Gastroesophageal sphincter (tissue), 4 donors: Measurements from ENCODE around the gene MED31. TPM values are rescaled to one million over a fixed set of nuclear protein-coding genes. Genes with fewer than 3 reads are reported as not detected.

Source experiments
- ATAC-seq: fragments of 150-250 bp; one replicate; pipeline ENCODE4 v1.9.1; 2016; ENCODE audit warnings: mild to moderate bottlenecking, moderate library complexity
- H3K27ac ChIP-seq, 4 donors: fragments of 200-600 bp; sonication (generic) in 3 of 4; 1 replicate in 3 of 4; 2 replicates in 1 of 4; pipeline ENCODE4 v1.5.1; 2016 to 2019
- H3K27me3 ChIP-seq: fragments of 200-600 bp; sonication (generic); one replicate; pipeline ENCODE4 v1.5.1; 2019
- H3K36me3 ChIP-seq, 2 donors: fragments of 200-600 bp; sonication (generic); one replicate each; pipeline ENCODE4 v1.5.1; 2019; ENCODE audit warnings: control low read depth in 1 of 2
- H3K4me1 ChIP-seq, 3 donors: fragments of 200-600 bp; sonication (generic); 1 replicate in 2 of 3; 2 replicates in 1 of 3; pipeline ENCODE4 v1.5.1; 2016 to 2019; ENCODE audit warnings: control low read depth in 2 of 3
- H3K4me3 ChIP-seq, 2 donors: fragments of 200-600 bp; sonication (generic); one replicate each; pipeline ENCODE4 v1.5.1; 2019; ENCODE audit warnings: mild to moderate bottlenecking in 1 of 2, moderate library complexity in 1 of 2
- H3K9me3 ChIP-seq, 3 donors: fragments of 200-600 bp; sonication (generic); one replicate each; pipeline ENCODE4 v1.5.1; 2017 to 2019; ENCODE audit warnings: control low read depth in 2 of 3
- EP300 ChIP-seq: sonication (generic); formaldehyde crosslinking; IDR thresholded peaks from one replicate; pipeline ENCODE4 v1.6.1; 2017; ENCODE audit warnings: antibody characterized with exemption, mild to moderate bottlenecking
- POLR2A ChIP-seq, 2 donors: fragments of 450-650 bp; IDR thresholded peaks; one replicate each; pipeline ENCODE4 v1.6.1; 2017; ENCODE audit warnings: antibody characterized with exemption in 2 of 2, mild to moderate bottlenecking in 2 of 2, moderate library complexity in 1 of 2
- POLR2AphosphoS5 ChIP-seq: sonication (generic); formaldehyde crosslinking; IDR thresholded peaks from one replicate; pipeline ENCODE4 v1.6.1; 2017; ENCODE audit warnings: antibody characterized with exemption
- WGBS, 2 donors: methylation state at CpG; one replicate each; pipeline ENCODE4 v1.1.5; 2018; ENCODE audit warnings: low coverage in 1 of 2; 5-methylcytosine and 5-hydroxymethylcytosine counted together
- total RNA-seq, 4 donors: library from RNA; depleted of rRNA; stranded (reverse); fragments of >200 nt; gene quantifications; one replicate each; pipeline ENCODE4 v1.1.0, GENCODE V29; 2016
- TF ChIP-seq, protein P1 (sequence below), 4 experiments: fragments of 200-600 bp in 2 of 4; fragments of 450-650 bp in 2 of 4; sonication (generic) in 1 of 4; IDR thresholded peaks; one replicate each; pipeline ENCODE4 v1.5.1; 2017 to 2019; ENCODE audit warnings: antibody characterized with exemption in 4 of 4, mild to moderate bottlenecking in 2 of 4, moderate library complexity in 2 of 4

Gene MED31
- total RNA-seq, 4 donors from 2014 or later, result 1.9 to 12.0 (median 7.8) TPM

- H3K9me3 ChIP-seq, result no peaks in the 10 kb centered on the region
- WGBS, 2 donors, result 49% methylated on average over 3 of the region's 15 CpGs; no CpG with 5 or more reads in 1 of the 2 donors
- H3K4me1 ChIP-seq, result peaks cover 0 to 43% (median 19%) of the 10 kb centered on the region in 3 donors
- peak overlapping the region in 1 of 4 donors; percentile 88 for H3K27ac ChIP-seq
- no peak for TF ChIP-seq EP300
- H3K4me3 ChIP-seq, result peak overlapping the region; percentile 73 to 93
- H3K27me3 ChIP-seq, result no peaks in the 10 kb centered on the region
- ATAC-seq, result no peak
- peaks cover 0 to 28% of the 10 kb centered on the region in 2 donors for H3K36me3 ChIP-seq
Measured at GRCh38 chr17:6639014-6639585, 12.3 kb downstream of the MED31 start.

GRCh38 chr17:6638046-6638908 lies 13.1 kb downstream of the MED31 start:
- Histone ChIP-seq H3K4me3 (no peak overlapping the region), H3K36me3 (peaks cover 0 to 28% of the 10 kb centered on the region in 2 donors), H3K27me3 (no peaks in the 10 kb centered on the region), H3K9me3 (no peaks in the 10 kb centered on the region), H3K27ac (no peak overlapping the region), H3K4me1 (peaks cover 0 to 43% (median 19%) of the 10 kb centered on the region in 3 donors)
- TF ChIP-seq, protein P1, sequence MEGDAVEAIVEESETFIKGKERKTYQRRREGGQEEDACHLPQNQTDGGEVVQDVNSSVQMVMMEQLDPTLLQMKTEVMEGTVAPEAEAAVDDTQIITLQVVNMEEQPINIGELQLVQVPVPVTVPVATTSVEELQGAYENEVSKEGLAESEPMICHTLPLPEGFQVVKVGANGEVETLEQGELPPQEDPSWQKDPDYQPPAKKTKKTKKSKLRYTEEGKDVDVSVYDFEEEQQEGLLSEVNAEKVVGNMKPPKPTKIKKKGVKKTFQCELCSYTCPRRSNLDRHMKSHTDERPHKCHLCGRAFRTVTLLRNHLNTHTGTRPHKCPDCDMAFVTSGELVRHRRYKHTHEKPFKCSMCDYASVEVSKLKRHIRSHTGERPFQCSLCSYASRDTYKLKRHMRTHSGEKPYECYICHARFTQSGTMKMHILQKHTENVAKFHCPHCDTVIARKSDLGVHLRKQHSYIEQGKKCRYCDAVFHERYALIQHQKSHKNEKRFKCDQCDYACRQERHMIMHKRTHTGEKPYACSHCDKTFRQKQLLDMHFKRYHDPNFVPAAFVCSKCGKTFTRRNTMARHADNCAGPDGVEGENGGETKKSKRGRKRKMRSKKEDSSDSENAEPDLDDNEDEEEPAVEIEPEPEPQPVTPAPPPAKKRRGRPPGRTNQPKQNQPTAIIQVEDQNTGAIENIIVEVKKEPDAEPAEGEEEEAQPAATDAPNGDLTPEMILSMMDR (IDR thresholded peaks at IDR 0.05), result no peak
- TF ChIP-seq POLR2A (IDR thresholded peaks at IDR 0.05) (no peak), EP300 (no peak), POLR2AphosphoS5 (no peak)
- ATAC-seq, result no peak
- WGBS, 2 donors, result 89% methylated on average over 8 of the region's 24 CpGs; no CpG with 5 or more reads in 1 of the 2 donors

DNA sequence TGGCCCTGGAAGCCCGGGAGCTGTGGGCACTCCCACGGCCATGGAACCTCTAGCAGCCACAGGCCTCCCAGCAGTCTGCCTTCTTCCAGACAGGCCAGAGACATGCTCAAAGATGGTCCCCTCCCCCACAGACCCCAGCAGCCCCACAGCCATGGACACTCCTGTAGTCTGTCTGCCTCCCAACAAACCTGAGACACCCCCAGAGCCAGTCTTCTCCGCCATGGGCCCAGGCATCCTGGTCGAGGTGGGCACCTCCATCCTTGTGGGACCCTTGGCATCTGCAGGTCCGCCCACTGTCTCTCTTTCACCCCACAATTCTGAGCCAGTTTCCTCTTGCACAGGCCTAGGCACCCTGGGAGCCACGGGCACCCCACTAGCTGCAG lies 14.0 kb downstream of the MED31 start:
- peaks cover 0 to 28% of the 10 kb centered on the region in 2 donors for H3K36me3 ChIP-seq
- H3K4me1 ChIP-seq, result peaks cover 0 to 38% (median 19%) of the 10 kb centered on the region in 3 donors
- 90 to 93% methylated on average over 2 of the region's 6 CpGs for WGBS, 2 donors
- H3K9me3 ChIP-seq, result no peaks in the 10 kb centered on the region
- no peaks in the 10 kb centered on the region for H3K27me3 ChIP-seq
- no peak overlapping the region for H3K27ac ChIP-seq
- no peak for ATAC-seq
- no peak overlapping the region for H3K4me3 ChIP-seq
- no peak for TF ChIP-seq POLR2AphosphoS5

DNA sequence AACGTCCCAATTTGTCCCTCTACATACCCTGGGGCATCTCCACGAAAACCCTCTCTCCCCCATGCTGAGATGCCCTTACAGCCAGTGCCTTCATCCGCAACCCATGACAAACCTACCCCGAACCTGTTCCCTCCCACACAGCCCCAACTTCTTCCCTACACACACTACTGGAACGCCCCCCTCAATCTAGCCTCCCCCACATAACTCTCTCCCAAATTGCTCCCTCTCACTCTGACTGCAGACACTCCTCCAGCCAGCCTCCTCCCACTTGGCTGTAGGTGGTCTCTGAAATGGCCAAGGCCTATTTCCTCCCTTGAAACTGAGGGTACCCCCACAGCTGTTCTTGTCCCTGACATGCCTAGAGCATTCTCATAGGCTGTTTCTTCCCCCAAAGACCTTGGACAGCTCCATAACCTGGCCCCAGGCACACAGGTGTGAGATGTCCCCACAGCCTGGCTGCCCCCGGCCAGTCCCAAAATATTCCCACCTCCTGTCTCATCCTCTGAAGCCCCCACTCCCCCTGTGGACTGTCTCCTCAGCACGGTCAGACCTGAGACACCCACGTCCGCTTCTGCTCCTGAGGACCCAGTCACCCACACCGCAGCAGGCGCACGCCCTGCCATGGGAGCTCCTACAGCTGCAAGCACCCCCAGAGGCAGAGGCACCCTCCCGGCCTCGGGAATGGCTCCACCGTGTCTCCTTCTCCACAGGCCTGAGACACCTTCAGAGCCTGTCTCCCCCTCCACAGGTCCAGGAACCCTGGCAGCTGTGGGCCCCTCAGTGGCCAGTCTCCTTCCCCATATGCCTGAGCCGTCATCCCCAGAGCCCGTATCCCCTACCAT lies 14.6 kb downstream of the MED31 start:
- H3K9me3 ChIP-seq, result no peaks in the 10 kb centered on the region
- H3K36me3 ChIP-seq, result peaks cover 0 to 34% of the 10 kb centered on the region in 2 donors
- TF ChIP-seq EP300 (no peak), POLR2A (IDR thresholded peaks at IDR 0.05) (no peak), POLR2AphosphoS5 (no peak)
- TF ChIP-seq, protein P1 (IDR thresholded peaks at IDR 0.05), result no peak
- peaks cover 0 to 32% (median 17%) of the 10 kb centered on the region in 3 donors for H3K4me1 ChIP-seq
- ATAC-seq, result no peak
- H3K27me3 ChIP-seq, result no peaks in the 10 kb centered on the region
- H3K4me3 ChIP-seq, result no peak overlapping the region
- no peak overlapping the region for H3K27ac ChIP-seq
- WGBS, 2 donors, result 82 to 93% methylated on average over 7 to 13 of the region's 17 CpGs

DNA sequence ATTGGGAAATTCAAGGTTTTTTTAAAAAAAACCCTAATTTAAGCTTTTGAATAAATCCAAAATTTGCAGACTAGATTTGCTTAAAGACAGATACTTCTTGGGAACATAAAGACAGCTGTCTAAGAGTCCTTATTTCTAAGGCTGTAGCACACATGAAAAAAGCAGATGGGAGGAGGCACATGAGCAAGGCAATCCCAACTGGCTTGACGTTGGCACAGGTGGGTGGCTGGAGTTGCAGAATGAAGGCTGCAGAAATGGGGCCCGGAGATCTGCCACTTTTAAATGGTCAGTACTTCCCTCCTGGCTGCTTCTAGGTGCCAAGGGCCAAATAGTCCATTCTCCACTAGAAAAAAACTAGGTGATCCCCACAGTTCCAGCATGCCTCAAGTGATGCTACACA lies 15.3 kb downstream of the MED31 start:
- no peak for ATAC-seq

More for the DNA sequence above, 15.3 kb downstream of the MED31 start:
- peaks cover 0 to 41% of the 10 kb centered on the region in 2 donors for H3K36me3 ChIP-seq
- WGBS, 2 donors, result 33 to 63% methylated on average over 1 to 2 of the region's 2 CpGs
- no peak overlapping the region for H3K27ac ChIP-seq
- H3K27me3 ChIP-seq, result no peaks in the 10 kb centered on the region
- TF ChIP-seq, protein P1 (IDR thresholded peaks at IDR 0.05), result no peak
- TF ChIP-seq POLR2AphosphoS5, result no peak
- no peak for TF ChIP-seq POLR2A (IDR thresholded peaks at IDR 0.05)
- no peak for TF ChIP-seq EP300
- peaks cover 0 to 25% (median 15%) of the 10 kb centered on the region in 3 donors for H3K4me1 ChIP-seq
- H3K4me3 ChIP-seq, result no peak overlapping the region
- no peaks in the 10 kb centered on the region for H3K9me3 ChIP-seq
